GM19099 (cell line): ENCODE data around the gene COX7A2L.

ENCODE experiments used
- POLR2A ChIP-seq: IDR thresholded peaks from 3 replicates; pipeline ENCODE4 v1.6.1; 2011; ENCODE audit warnings: low read depth; ENCODE audit not compliant: insufficient read length; ENCODE audit errors: extremely low read depth

Gene COX7A2L

DNA sequence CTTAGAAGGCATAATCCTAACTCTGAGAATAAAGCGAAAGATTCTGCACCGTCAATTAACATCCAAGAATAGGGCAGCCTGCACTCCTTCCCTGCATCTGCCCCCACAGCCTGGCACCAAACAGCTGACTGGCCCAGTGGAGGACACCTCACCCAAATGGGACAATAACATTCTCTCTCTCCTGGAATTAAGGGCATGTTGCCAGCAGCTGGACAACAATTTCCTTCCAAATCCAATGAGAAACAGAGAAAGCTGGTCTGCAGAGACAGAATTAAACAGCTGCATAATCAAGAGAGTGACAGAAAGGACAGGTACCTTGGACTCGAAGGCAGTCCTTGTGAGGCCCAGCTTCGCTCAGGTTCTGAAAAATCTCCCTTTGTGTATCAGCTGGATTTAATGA is 15.0 kb downstream of the COX7A2L start:
- TF ChIP-seq POLR2A = no peak

DNA sequence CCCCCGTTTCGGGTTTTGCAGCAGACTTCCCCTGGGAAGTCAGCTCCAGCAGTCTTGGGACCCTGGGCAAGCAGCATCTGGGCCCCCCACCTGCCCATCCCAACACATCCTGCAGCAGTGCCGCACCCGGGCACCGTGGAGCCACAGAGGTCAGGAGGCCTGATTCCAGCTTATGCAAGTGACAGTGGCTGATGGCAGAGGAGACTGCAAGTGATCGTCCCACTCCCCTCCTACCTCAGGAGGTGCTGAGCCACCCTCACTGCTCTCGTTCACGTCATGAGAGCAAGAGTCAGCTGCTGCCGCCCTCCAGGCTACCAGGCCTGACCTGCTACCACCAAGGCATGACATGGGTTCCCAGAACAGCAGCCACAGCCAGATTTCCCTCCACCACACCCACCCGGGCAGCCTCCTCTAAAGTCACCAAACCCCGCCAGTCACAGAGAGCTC is 18.2 kb downstream of the COX7A2L start:
- TF ChIP-seq POLR2A = no peak

DNA sequence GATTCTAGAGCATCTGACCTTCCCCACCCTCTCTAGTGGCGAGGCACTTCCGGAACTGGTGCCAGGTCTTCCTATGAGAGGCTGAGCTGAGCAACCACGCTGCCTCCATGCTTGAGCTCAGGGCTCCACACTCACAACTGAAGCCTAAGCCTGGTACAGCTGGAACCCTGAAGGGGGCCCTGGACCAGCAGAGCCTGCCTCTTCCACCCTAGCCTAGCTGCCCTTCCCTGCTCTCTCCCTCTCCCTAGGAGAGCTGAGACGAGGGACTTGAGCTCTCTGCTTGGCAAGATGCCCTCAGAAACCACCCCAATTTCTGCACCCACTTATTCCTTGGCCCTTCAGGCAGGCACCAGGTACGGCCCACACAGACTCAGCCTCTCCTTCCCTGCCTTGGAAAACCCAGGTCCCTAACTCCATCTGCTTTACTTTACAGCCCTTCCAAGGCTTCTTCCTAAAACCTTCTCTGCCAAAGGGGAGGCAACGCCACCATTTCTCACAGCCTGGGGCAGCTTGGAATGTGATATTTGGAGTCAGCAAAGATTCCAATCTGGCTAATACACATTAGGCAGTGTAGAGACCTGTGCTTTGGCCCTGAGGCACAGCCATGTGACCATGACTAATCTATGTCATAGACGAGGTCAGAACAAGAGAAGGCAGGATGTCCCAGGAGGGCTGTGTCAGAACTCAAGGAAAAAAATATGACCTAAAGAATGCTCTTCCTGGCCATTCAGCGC is 18.8 kb downstream of the COX7A2L start:
- TF ChIP-seq POLR2A = no peak

DNA sequence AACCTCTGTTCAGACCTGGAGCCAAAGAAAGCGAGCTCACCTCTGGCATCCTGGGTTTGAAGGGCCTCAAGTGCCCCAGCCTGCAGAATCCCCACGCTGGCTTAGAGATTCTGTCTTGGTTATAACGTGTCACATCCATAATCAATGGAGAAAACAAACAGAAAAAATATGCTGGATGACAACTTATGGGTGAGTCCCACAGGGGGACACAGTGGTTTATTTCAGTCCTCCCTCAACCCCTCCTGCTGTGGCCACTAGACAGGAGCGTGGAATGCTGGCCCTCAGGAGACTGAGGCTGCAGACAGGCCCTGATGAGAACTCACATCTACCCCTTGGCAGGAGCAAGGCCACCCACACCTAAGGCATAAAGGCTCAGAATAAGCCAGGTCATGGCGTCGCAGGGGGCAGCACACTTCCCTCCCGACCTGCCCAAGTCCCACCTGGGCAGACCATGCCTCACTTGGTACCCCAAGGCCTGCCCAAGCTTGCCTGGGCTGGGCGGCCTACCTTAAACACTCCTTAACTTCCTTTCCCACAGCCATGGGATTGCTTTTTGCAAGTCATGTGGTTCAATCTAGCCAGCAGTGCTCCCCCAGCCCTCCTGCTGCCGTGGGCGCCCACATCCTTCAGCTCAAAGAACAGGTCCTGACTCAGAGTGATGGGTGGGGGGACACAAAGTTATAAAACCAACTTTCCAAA is 19.9 kb downstream of the COX7A2L start:
- TF ChIP-seq POLR2A = no peak

DNA sequence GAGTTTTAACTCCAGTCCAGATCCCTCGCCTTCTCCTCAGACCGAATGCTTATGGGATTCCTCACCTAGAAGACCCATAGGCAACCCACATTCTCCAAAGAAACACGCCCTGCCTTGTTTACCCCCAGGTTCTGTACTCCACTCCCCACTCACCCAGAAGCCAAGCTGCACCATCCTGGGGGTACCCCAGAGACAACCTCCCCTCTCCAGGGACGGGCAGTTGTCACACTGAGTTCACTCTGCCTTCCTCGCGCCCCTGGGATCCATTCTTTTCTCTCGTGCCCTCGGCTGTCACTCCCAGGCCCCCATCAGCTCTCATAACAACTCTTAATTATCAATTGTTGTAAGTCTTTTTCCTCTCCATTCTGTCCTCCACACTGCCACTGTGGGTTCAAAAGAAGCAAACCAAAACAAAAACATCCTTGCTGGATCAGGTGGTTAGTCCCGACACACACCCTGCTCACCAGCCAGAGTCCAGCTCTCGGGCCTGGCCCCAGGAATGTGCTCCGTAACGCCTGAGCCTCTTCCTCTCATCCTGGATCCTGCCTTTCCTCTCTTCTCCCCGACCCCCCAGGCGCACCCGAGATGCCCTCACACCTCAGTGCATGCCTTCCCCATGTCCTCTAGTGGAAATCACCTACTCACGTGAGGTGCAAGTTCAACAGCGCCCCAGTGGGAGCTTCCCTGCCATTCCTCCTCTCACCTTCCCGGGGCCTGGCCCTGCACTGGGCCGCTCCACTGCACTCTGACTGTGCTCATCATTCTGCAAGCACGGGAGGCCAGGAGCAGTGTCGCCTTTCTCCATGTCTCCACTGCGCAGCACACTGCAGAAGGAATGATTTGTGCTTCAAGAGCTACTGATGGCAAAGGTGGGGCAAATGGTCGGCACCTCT is 20.7 kb downstream of the COX7A2L start:
- TF ChIP-seq POLR2A = no peak

DNA sequence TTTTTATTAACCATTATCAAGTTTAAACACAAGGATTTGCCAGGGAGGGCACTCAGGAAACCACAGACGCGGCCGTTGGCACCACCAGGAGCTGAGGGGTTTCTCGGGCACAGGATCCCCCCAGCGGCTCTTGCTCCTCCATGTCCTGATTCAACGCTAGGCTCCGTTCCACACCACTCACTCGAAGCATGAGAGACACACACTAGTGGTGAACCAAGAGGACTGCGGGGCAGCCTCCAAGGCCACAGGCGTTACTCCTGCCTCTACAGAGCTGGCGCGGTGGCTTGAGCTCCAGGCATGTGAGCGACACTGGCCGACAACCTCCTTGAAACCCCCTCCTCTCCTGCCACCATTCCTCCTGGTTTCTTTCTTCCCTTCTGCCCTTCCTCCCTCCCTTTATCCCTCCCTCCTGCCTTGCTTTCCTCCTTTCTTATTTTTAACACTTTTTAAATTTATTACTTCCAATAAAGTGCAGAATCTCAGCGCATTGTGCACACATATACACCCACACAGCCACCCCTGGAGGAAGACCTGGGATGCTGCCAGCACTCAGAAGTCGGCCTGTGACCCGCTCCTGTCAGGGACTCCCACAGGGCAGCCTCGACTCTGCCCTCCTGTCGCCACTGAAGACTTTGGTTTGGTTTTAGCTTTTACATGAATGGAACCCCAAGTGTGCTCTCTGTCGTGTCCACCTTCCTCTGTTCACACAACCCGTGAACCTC is 21.7 kb downstream of the COX7A2L start:
- TF ChIP-seq POLR2A = no peak

DNA sequence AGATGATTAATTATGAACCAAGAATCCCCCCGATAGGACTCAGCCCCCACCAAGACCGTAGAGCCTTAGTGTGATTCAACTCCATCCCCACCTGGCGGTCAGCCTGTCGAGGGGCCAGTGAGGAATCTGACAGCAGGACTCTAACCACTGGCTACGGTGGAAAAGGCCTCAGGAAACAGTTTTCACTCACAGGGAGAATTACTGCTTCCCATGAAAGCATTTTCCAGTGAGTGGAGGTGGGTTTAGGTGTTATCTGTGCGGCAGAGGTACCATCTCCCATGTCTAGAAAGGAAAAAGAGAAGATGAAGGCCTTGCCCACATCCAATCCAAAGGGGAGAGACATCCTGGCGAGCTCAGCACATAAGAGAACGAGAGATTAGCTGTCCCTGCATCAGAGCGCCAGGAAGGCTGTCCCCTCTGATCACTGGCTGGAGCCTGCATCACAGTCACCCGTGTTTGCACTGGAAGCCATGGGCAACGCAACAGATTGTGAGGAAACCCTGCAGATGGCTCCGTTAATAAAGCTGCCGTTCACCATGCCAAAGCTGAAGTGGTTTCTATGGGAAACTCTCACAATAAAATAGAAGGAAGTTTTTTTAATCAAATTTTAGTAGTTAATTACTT is 22.3 kb downstream of the COX7A2L start:
- no peak for TF ChIP-seq POLR2A

DNA sequence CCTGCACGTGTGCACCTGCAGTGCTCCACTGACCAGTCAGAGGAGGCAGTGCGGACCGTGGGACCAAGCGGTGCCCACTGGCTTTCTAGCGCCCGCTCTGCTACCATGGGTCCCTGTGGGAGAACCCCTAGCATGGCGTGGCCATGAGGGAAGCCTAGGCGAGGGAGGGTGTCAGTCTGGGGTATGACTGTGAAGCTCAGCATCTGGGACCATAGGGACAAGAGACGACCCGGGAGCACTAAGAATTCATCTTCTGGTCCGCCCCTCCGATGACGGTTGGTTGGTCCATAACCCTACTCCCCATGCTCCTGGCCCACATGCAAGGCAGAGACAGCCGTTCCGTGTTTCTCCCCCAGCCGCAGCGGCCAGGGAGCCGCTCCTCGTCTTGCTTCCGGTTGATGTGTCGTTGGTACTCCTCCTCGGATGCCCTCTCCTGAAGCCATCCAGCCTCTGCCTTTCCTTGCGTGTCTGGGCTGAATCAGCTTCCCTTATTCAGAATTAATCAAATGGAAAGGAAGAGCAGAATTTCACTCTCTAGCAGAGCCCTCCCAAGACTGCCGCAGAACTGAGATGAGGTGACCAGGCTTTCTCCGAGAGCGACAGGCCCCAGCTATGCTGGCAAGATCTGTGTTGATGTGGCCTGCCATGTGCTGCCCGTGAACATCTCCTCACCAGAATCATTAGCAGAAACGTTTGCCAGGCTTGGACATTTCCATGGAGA is 23.0 kb downstream of the COX7A2L start:
- no peak for TF ChIP-seq POLR2A

DNA sequence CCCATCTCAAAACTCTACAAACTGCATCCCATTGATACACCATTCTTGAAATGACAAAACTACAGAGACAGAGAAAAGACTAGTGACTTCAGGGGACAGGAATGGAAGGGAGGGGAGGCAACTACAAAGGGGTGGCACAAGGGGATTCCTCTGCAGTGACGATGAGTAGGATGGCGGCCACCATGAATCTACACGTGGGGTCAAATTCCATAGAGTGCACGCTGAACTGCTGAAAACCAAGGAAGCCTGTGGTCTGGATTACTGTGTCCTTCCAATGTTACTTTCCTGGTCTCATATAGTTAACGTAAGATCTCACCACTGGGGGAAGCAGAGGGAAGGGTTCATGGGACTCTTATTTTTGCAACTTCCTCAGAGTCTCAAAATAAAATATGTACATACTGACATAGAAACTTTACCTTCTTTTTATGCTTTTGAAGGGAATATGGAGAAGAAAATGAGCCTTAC is 23.6 kb downstream of the COX7A2L start:
- no peak for TF ChIP-seq POLR2A

DNA sequence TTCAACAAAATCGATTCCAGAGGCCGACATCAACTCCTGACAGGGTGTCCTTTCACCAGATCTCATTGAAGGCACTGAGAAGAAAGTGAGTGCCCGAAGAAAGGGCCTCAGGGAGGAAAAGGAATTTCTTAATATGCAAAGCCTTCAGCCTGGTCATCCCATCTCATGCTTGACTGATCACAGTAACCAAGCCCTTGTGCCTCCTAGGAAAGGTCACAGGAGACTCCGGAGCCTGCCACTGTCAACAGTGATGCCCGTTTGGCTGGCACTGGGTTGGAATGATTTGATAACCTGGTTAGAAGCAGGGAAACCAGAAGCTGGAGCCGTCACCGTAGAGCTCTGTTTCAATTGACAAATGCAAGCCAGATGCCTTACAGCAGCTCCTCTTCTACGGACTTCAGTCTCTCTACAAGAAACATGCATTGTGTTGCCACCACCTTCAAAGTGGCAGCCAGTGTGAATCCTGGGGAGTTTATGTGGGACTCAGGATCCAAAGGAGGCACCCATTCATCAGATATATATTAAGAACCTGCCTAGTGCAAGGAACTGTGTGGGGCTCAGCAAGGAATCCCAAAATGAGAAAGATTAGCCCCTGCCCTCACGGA is 24.6 kb downstream of the COX7A2L start:
- TF ChIP-seq POLR2A = no peak

DNA sequence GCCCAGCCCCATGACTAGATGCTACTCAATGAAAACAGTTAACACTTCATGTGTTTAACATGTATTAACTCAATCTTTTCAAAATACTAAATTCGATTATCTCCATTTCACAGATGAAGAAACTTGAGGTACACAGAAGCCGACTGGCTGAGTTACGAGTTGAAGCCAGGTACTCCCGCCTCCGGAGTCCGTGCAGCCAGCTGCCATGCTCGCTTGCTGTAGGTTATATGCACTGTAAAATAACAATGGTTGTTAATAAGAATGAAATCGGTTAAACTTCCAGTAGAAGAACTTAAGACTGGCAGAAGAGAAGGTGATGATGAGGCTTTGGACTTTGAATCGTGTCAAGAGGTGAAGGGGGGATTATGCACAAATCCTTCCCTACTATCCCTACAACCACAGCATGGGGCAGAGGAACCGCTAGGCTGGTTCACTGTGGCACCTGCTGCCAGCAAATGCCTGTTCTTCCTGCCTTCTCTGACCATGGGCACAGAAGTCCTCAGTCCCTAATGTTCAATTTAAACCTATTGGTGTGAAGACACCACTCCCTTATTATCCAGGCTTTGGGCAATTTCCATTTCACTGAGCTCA is 25.4 kb downstream of the COX7A2L start:
- TF ChIP-seq POLR2A = no peak

DNA sequence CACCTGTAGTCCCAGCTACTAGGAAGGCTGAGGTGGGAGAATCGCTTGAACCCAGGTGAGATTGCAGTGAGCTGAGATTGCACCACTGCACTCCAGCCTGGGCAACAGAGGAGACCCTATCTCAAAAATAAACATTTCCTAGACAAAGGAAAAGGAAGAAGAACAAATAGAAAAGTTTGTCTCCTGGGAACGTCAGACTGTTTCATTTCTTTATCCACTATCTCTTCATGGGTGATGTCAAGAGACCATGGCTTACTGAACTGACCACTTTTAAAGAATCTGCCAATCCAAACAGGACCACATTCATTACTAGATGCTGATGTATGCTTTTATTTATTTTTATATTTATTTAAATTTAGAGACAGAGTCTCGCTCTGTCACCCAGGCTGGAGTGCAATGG is 26.8 kb downstream of the COX7A2L start:
- TF ChIP-seq POLR2A = no peak

DNA sequence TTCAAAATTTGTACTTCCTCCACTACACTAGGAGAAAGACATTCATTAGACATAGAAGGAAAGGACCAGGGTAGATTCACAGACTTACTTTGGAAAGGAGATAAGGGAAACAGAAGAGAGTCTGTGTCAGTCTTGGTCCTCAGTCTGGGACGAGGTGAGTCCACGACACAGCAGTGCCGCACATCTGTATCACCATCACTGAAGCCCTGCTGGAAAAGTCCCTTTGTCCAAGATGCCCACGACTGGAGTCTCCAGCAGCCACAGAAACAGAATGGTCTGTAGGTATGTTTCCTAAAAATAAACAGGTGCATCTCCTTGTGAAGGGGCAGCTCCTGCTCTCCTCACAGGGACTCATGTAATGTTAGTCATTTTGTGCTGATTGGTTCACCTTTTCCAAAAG is 27.4 kb downstream of the COX7A2L start:
- TF ChIP-seq POLR2A = no peak
